Mucosa of gallbladder (tissue), 1 donor: Measurements from ENCODE around the gene NUDCD2. TPM values are rescaled to one million over a fixed set of nuclear protein-coding genes. Genes with fewer than 3 reads are reported as not detected.
"Not testable (repeated sequence)": the region's sequence is repeated elsewhere in the genome, so short reads cannot be mapped to it uniquely, and the experiment has no call there.

Experiments
- DNase-seq: peaks from one replicate; pipeline ENCODE4 v3.0.0-alpha.2; 2020; ENCODE audit warnings: low spot score
- total RNA-seq: library from RNA; stranded (reverse); gene quantifications from one replicate; pipeline ENCODE4 v1.2.1, GENCODE V29; 2021
- donor health status: DM: no; HTN: no; CAD: no.

The NUDCD2 gene
- total RNA-seq, 1 donor from 2014 or later: 34.5 TPM

DNA sequence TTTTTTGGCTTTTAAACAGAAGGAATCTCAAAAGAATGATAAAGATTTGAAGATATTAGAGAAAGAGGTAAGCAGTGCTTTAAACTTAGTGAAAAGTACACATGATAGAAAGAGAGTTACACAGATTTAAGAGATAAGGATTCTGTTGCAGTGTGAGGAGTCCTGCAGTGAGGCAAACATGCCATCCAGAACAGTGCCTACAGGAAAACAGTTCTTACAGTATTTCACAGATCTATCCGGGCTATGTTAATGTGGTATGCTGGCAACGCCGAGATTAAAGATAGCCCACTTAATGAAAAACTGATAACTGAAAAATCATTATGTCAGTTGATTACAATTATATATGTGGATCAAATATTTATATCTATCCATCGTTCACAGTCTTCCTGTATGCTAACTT is 7.8 kb upstream of the NUDCD2 start:
- DNase-seq: no peak

DNA sequence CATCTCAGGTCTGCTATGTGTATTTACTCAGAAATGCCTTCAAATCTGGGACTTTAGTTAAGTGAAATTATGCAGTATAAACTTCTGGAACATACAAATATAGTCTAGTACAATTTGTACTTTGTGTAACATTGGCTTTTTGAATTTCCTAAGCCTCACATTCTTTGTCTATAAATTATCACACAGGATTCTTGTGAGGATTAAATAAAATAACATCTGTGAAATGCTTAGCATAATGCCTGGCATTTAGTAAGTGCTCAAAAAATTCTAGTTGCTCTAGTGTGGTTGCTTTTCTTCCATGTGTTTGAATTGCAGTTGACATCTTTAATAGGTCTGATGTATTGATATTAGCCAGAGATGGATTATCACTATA is 3.1 kb upstream of the NUDCD2 start:
- DNase-seq: no peak

DNA sequence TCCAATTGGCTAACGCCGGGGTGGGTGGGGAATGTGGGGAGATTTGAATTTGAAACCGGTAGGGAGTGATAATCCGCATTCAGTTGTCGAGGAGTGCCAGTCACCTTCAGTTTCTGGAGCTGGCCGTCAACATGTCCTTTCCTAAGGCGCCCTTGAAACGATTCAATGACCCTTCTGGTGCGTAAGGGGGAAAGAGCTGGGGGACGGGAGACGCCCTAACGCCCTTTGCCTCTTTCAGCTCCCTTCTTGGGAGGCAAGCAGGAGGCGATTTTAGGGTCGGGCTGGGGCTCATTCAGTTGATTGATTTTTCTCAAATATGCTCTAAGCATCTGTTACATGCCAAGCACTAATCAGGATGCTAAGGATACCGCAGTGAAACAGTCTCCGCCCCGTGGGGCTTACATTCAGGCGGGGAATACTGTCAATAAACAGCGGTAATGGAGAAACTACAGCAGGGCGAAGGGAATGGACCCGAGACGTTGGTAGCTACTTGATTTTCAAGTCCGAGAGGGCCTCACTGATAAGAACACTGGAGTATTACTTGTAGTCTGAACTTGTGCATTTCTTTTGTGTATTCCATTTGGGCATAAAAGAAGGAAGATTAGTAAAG is 765 bp upstream of the NUDCD2 start, which contains the start of gene HMMR:
Gene HMMR (plus strand): TSS at position 71 of the 610 bp plus-strand sequence. CDS start 61 bp downstream, at position 132.
- DNase-seq: no peak

DNA sequence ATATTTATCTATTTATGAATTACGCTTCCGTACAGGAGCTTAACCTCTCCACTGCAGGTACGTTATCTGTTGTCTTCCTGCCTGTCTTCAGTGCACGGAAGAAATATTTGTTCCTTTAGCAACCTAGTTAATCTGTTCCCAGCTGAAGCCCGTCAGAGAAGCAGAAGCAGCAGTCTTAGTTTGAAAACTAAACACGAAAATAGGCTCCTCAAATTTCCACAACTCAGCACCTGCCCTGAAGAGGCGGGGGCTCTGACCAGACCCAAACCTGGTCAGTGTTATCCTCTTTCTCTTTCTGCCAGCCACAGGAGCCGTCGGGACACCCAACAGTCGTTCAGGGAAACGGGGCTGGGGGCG is 462 bp downstream of the NUDCD2 start:
- DNase-seq: no peak

DNA sequence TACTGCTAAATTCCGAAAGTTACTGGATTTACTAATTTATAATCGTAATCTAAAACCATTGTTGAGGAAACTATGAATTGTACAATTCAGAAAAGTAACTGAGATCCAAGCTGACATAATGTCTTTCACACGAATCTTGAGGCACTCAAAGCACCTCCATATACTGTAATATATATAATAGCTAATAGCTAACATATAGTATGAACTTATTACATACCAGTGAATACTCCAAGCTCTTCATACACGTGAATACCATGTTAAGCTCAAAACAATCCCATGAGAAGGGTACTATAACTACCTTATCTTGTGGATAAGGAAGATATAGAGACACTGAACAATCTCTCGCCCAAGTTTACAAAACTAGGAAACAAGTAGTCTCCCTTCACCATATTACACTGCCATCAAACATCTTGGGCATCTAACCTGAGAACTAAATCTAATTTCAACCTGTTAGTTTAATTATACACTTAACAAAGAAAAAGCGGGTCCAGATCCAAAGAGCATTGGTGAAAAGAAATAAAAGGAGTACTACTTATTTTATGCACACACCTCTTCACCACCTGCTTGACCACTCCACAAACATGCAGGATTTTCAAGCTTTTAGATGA is 1.0 kb downstream of the NUDCD2 start:
- DNase-seq: no peak

DNA sequence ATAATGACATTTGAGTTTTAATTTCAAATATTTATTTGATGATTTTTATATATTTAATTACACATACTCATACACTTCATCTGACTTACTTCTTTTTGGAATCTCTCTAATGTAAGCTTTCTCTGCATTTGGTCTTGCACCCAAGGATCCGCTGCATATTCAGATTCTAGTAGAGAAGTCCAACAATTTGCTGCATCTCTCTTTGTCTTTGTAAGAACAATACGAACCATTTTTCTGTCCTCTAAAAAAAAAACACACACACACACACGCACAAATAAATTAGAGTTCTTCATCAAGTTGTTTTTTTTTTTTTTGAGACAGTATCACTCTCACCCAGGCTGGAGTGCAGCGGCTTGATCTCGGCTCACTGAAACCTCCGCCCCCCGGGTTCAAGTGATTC is 3.1 kb downstream of the NUDCD2 start:
- DNase-seq: no peak

DNA sequence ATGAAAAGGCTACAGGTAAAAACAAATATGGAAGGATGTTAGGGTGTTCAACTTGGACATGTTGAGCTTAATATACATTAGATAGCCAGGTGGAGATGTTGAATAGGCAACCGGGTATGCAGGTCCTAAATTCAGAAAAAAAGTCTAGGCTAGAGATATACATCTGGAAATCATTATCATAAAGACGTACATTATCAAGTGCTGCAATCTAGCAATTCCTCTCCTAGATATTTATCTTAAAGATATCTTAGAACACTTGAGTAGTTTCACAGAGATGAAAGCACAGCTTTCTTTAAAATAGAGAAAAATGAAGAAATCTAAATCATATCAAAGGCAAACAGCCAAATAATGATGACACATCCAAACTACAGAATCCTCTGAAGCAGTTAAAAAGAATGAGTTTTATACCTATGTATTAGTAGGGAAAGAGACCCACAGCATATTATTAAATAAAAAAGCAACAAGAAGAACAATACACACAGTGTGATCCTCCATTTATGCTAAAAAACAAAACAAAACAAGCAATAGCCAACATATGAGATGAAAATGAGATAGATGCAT is 3.8 kb downstream of the NUDCD2 start:
- no peak for DNase-seq

DNA sequence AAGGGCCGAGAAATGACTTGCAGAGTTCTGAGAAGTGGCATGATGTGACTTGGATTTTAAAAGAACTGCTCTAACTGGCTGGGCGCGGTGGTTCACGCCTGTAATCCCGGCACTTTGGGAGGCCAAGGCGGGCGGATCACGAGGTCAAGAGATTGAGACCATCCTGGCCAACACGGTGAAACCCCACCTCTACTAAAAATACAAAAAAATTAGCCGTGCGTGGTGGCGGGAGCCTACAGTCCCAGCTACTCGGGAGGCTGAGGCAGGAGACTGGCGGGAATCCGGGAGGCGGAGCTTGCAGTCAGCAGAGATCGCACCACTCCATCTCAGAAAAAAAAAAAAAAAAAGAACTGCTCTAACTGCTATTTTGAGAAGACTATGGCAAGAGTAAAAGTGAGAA is 4.5 kb downstream of the NUDCD2 start:
- DNase-seq: not testable (repeated sequence)

DNA sequence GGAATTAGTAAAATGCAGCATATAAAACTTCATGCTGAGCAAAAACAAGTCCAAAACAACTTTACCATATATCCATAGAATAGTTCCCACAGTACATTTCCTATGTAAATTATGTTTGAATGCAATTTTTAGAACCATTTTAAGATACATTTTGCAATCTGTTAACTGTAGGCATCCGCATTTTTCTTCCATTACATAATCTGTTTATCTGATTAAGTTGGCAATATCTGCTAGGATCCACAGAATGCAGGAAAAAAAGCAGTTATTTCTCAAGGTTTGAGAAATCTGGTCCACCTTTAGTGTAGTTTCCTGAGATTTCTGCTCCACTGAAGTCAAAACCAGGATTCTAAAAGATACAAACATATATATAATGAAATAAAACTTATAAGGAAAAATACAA is 6.2 kb downstream of the NUDCD2 start:
- no peak for DNase-seq

DNA sequence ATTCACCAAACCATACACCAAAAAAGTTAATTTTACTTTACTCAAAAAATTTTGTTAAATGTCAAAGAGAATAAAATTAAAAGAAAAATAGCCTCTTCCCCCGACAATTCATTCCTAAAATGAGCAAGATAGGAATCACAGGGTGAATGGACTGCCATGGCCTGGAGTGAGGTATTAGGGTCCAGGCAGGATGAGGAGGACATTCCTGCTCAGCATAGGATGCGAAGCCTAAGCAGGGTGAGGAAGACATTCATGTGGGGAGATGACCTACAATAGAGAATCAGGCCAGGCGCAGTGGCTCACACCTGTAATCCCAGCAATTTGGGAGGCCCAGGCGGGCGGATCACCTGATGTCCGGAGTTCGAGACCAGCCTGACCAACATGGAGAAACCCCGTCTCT is 8.4 kb downstream of the NUDCD2 start:
- no peak for DNase-seq

DNA sequence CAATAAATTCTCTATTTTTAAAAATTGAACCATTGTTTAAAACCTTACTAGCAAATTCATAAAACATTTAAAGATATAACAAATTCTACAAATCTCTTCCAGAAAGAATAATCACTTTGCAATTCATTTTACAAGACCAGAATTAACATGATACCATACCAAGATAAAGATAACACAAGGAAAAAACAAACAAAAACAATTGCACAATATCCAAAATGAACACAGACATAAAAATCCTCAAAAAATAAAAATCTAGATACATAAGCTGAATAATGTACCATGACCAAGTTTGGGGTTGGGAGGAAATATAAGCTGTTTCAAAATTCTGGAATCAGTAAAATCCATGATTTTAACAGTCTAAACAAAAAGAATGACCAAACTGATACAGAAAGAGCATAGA is 11.4 kb downstream of the NUDCD2 start:
- no peak for DNase-seq

DNA sequence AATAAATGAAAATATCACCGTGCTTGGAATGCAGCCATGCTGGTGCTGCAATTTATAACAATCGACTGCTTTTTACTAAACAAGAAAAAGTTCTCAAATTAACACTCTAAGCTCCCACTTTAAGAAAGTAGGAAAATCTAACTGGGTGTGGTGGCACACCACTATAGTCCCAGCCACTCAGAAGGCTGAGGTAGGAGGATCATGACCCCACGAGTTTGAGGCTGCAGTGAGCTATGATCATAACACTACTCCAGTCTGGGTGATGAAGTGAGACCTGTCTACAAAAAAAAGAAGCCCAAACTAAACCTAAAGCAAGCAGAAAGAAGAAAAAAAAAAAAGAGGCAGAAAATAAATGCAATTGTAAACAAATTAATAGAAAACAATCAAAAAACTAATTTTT is 12.0 kb downstream of the NUDCD2 start:
- DNase-seq: no peak

DNA sequence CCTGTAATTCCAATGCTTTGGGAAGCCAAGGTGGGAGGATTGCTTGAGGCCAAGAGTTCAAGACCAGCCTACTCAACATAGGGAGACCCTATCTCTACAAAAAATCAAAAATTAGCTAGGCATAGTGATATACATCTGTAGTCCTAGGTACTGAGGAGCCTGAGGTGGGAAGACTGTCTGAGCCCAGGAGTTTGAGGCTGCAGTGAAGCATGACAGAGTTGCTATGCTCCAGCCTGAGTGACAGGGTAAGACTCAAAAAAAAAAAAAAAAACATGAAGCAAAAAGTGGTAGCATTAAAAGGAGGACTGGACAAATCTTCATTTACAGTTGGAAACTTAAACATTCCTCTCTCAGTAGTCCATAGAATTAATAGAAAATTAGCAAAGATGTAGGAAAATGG is 12.7 kb downstream of the NUDCD2 start:
- DNase-seq: no peak

DNA sequence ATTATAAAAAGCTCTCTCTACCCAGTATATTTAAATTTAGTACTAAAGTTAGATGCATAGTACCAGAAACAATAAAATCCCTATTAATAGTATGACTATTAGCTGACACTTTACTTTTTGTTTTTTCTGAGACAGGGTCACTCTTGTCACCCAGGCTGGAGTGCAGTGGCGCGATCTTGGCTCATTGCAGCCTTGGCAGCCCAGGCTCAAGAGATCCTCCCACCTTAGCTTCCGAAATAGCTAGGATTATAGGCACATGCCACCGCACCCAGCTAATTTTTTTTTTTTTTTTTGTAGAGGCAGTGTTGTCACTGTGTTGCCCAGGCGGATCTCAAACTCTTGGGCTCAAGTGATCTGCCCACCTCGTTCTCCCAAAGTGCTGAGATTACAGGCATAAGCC is 14.6 kb downstream of the NUDCD2 start:
- DNase-seq: no peak

DNA sequence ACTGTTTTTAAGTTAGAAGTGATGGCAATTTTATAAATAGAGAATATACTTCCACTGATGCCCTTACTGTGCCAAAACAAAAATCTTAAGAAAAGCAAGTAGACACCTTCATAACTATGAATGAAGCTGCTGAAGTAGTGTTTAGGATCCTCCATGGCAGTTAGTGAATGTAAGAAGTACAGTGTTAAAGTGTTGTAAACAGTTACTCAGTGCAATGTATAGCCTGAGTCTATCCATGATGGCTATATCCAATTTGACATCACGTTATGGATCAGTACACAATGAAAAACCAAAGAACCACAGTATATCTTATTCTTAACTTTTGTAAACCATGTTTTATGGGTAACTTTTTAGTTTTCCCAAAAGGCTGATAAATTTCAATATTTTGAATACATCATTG is 15.4 kb downstream of the NUDCD2 start:
- no peak for DNase-seq

DNA sequence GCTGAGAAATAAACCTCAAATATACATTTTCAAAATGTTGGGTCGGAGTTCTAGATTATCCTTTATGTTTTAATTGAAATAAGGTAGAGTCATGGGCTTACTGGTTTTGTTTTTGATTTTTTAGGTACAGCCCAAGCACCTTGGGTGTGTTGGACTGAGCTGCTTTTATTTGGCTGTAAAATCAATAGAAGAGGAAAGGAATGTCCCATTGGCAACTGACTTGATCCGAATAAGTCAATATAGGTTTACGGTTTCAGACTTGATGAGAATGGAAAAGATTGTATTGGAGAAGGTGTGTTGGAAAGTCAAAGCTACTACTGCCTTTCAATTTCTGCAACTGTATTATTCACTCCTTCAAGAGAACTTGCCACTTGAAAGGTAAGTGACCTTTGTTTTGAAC is 18.9 kb downstream of the NUDCD2 start:
- no peak for DNase-seq

DNA sequence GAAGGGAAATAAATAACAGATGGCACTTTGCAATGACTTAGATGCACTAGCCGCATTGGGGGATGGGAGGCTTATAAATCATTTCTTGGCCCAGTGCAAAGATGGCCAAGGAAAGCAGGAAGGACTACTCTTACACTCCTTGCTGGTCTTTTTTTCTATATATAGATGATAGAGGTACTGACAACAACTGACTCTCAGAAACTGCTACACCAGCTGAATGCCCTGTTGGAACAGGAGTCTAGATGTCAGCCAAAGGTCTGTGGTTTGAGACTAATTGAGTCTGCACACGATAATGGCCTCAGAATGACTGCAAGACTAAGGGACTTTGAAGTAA is 20.8 kb downstream of the NUDCD2 start:
- no peak for DNase-seq

DNA sequence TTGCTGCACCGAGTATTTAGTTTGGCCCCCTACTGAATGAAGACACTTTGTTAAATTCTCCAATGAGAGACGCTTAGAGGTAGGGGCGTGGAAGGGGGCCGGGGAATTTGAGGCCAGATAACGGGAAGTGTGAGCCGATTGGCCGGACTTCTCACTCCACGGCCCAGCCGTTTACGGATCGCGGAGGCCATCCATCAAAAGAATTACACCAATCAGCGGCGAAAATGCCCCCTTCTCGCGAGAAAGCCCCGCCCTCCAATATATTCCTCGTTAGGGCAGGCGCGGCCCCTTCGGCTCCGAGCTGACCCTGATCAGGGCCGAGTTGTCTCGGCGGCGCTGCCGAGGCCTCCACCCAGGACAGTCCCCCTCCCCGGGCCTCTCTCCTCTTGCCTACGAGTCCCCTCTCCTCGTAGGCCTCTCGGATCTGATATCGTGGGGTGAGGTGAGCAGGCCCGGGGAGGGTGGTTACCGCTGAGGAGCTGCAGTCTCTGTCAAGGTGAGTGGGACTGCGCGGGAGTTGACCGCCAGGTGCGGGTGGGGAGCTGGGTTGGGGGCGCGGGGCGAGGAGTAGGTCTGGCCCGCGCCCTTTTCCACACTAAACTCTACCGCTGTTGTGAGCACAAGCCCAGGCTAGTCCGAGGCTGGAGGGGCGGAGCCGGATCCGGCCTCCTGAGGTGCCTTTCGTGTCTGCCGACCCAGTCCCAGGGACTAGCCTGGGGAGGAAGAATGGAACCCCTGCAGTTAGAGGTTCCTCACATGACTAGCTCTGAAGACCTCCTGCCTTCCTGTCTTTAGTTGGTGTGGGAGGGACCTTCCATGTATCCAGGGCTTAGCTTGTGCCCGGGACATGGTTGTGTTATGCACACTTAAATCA is 22.4 kb downstream of the NUDCD2 start, which contains the start of gene CCNG1:
Gene CCNG1 (plus strand): TSS at position 287 of the 874 bp plus-strand sequence. CDS start 1,662 bp downstream, outside the sequence.
- DNase-seq: peak; percentile 97

DNA sequence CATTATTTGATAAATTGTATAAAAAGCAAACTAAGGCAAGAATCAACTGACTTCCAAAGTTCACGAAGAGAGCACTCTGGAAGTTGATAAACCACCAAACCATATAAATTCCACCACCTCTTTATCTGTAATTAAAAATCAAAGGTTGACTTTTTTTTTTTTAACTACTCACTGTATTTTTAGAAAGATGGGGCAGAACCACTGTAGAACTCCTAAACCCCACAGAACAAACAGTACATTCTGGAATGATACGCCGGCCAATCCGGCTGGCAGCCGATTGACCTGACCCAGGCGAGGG is 22.9 kb downstream of the NUDCD2 start:
- no peak for DNase-seq

DNA sequence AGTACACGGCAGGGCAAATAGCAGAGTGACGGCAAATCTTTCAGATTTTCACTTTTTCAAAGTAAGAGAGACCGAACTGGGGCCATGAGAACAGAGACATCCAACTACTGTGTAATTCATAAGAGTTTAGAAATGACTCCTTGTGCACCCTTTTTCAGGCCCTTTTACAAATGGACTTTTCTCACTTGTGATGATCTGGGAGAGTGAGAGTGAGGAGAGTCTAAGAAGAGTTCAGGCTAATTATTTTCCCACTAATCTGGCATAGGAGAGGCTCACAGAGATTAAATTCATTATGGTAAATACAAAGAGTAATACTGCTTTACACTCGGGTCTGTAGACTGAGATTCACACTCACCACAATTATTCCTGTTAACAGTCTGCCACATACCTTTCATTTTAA is 23.4 kb downstream of the NUDCD2 start:
- DNase-seq: no peak

DNA sequence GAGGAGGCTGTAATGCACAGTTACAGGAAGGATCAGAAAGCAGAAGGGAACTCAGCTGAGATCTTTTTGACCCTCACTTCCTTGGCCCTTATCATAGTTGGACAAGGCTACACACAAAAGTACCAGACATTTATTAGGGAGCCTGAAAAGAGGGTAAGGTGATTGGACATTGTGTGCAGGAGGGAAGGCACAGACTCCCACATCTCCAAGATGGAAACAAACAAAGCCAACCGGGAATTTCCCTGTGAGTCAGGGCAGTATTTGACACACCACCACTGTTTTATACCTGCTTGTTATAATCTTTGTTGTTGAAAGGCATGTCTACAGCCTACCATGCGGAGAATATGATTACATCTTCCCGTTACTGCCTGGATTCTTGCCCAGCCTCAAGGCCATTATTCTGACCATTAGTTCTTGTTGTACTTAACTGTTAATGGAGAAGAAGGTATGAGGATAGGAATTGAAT is 25.5 kb downstream of the NUDCD2 start:
- no peak for DNase-seq

DNA sequence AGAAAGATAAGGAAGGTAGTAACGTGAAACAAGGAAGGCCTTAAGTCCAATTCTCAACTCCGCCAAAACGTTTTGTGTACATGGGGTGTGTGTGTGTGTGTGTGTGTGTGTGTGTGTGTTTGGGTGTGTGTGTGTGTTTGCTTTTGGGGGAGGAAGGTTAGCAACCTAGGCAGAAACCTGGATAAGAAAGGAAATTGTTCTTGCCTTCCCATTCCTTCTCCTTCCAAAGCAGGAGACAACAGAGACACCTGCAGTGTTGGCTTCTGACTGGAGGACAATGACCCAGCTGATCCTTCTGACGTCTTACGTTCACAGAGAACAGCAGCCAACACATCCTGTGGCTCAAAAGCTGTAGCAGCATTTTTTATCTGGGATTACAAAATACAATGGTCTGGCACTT is 26.6 kb downstream of the NUDCD2 start:
- DNase-seq: peak; percentile 26

DNA sequence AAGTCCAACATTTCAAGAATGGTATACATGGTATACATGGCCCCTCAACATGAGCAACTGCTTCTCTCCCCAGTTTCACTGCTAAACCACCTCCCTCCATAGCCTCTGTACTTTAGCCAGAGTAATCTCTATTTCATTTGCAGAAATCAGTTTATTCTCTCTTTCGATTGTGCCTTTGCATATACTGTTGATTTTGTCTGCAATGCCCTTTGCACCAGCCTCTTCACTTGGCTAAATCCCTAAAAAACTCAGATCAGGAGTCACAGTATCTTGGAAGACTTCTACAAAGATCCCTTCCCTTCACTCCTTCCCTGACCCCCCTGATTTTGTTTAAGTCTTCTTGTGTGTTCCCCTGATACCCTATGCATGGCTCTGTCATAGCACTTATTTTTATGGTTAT is 27.4 kb downstream of the NUDCD2 start:
- DNase-seq: no peak
